K562 (cell line): ENCODE measurements around the gene GPRIN2. TPM values are rescaled to one million over a fixed set of nuclear protein-coding genes. Genes with fewer than 3 reads are reported as not detected.

Source experiments
- ATAC-seq: fragments of 200-7000 bp; cut with Tn5 transposase; 3 replicates; pipeline ENCODE4 v1.9.1; 2020; ENCODE audit warnings: moderate library complexity
- BruUV-seq: library from RNA; stranded (reverse); fragments of 400-500 nt; replicated peaks from 2 replicates; lab custom pipeline; 2021; lab: Mats Ljungman, UMichigan
- CTCF ChIA-PET: fragments of 300-600 bp; formaldehyde crosslinking; extraction: SDS; loops from one replicate; lab custom pipeline; 2021; ENCODE audit warnings: low intra/inter-chr PET ratio; lab: Yijun Ruan, JAX
- POLR2A ChIA-PET: fragments of 300-600, 350-650 bp; sonication (Branson Sonifier 250); formaldehyde crosslinking; extraction: SDS; loops from one replicate; lab custom pipeline; 2021; ENCODE audit warnings: antibody characterized with exemption, inconsistent platforms; lab: Yijun Ruan, JAX
- DNase-seq, 4 experiments: peaks; one replicate each; pipeline versions ENCODE4 v3.0.0 to v3.0.0-alpha.2; 2011 to 2018; ENCODE audit warnings: low spot score in 3 of 4, mixed read lengths in 3 of 4; ENCODE audit errors: extremely low read depth in 1 of 4
- FAIRE-seq: peaks from 2 replicates; lab custom pipeline; 2011; peaks lifted over from hg19 to GRCh38; lab: Jason Lieb, UNC
- H2AFZ ChIP-seq: 2 replicates; pipeline ENCODE4 v1.6.0; 2011; ENCODE audit warnings: low read depth, low read length, control low read depth, inconsistent platforms
- H3K27ac ChIP-seq: fragments of 200-600 bp; 3 replicates; pipeline ENCODE4 v1.8.0; 2011; ENCODE audit warnings: low read depth, mild to moderate bottlenecking, control low read depth, inconsistent platforms, low read length, moderate library complexity, mixed read lengths; ENCODE audit errors: extremely low read depth
- H3K27me3 ChIP-seq, 2 experiments: fragments of 300-600 bp in 1 of 2; 2 replicates in 1 of 2; 3 replicates in 1 of 2; pipeline versions ENCODE4 v1.6.0 to v1.8.0; 2011; ENCODE audit warnings: inconsistent platforms in 2 of 2, low read length in 2 of 2, mild to moderate bottlenecking in 1 of 2, mixed read lengths in 1 of 2, moderate library complexity in 1 of 2; ENCODE audit not compliant: control insufficient read depth in 2 of 2, insufficient read depth in 2 of 2
- H3K36me3 ChIP-seq: fragments of 300-600 bp; 3 replicates; pipeline ENCODE4 v1.8.0; 2011; ENCODE audit warnings: mild to moderate bottlenecking, low read length, inconsistent platforms; ENCODE audit not compliant: control insufficient read depth, insufficient read depth
- H3K4me1 ChIP-seq, 2 experiments: fragments of 200-600 bp in 1 of 2; replicated peaks in 1 of 2; 2 replicates in 1 of 2; 3 replicates in 1 of 2; pipeline versions ENCODE4 v1.5.1 to v1.8.0; 2011; ENCODE audit warnings: inconsistent platforms in 2 of 2, low read length in 2 of 2, mild to moderate bottlenecking in 1 of 2, mixed read lengths in 1 of 2, moderate library complexity in 1 of 2; ENCODE audit not compliant: control insufficient read depth in 2 of 2, insufficient read depth in 2 of 2
- H3K4me2 ChIP-seq: 2 replicates; pipeline ENCODE4 v1.6.1; 2011; ENCODE audit warnings: low read length, control low read depth, inconsistent platforms, mixed read lengths; ENCODE audit not compliant: insufficient read depth
- H3K4me3 ChIP-seq: fragments of 200-600 bp; sonication (generic), shearing (Covaris generic); 2 replicates; pipeline ENCODE4 v1.5.1; 2016; ENCODE audit warnings: control low read depth, inconsistent platforms
- H3K79me2 ChIP-seq: fragments of 200-600 bp; 3 replicates; pipeline ENCODE4 v1.8.0; 2011; ENCODE audit warnings: low read length, inconsistent platforms; ENCODE audit not compliant: control insufficient read depth, insufficient read depth
- H3K9ac ChIP-seq, 2 experiments: 2 replicates each; pipeline versions ENCODE4 v1.6.0 to v1.6.1; 2011; ENCODE audit warnings: low read depth in 2 of 2, low read length in 2 of 2, control low read depth in 1 of 2, inconsistent platforms in 1 of 2, mild to moderate bottlenecking in 1 of 2, mixed read lengths in 1 of 2; ENCODE audit not compliant: insufficient read depth in 1 of 2
- H3K9me1 ChIP-seq: one replicate; pipeline ENCODE4 v1.6.0; 2011; ENCODE audit warnings: inconsistent platforms, mild to moderate bottlenecking, low read length, moderate library complexity; ENCODE audit not compliant: control insufficient read depth, insufficient read depth
- H3K9me3 ChIP-seq: replicated peaks from 2 replicates; pipeline ENCODE4 v1.5.1; 2011; ENCODE audit warnings: low read depth, low read length, inconsistent platforms; ENCODE audit not compliant: control insufficient read depth, insufficient read depth
- H4K20me1 ChIP-seq: replicated peaks from 2 replicates; pipeline ENCODE4 v1.6.1; 2011; ENCODE audit warnings: low read length, inconsistent platforms, mixed read lengths; ENCODE audit not compliant: control insufficient read depth, insufficient read depth
- BRCA1 ChIP-seq, 2 experiments: fragments of 450-650 bp in 1 of 2; sonication (generic) in 1 of 2; formaldehyde crosslinking in 1 of 2; IDR thresholded peaks; 2 replicates each; pipeline versions ENCODE4 v1.5.0 to v1.6.1; 2017 to 2020; ENCODE audit warnings: mild to moderate bottlenecking in 1 of 2, missing genetic modification reagents in 1 of 2
- KDM5B ChIP-seq: fragments of 200-600 bp; sonication (generic); IDR thresholded peaks from 2 replicates; pipeline ENCODE4 v1.6.1; 2012; ENCODE audit warnings: low read depth, mild to moderate bottlenecking, moderate library complexity, low read length, control low read depth, inconsistent platforms; ENCODE audit not compliant: insufficient replicate concordance
- NFE2 ChIP-seq: IDR thresholded peaks from 2 replicates; pipeline ENCODE4 v1.6.1; 2014; ENCODE audit warnings: antibody characterized with exemption, low read depth
- PHF20 ChIP-seq: fragments of 450-650 bp; IDR thresholded peaks from 2 replicates; pipeline ENCODE4 v1.6.1; 2018; ENCODE audit not compliant: partially characterized antibody
- SMAD3 ChIP-seq: fragments of 450-650 bp; formaldehyde crosslinking; conservative IDR thresholded peaks from 2 replicates; pipeline ENCODE4 v1.4.0; 2020; ENCODE audit warnings: mild to moderate bottlenecking
- SREBF1 ChIP-seq: fragments of 150-350 bp; IDR thresholded peaks from 2 replicates; pipeline ENCODE4 v1.6.1; 2014; ENCODE audit warnings: antibody characterized with exemption, low read depth, low read length, borderline replicate concordance
- TARDBP ChIP-seq: fragments of 450-650 bp; IDR thresholded peaks from 2 replicates; pipeline ENCODE4 v1.6.1; 2016
- ZNF134 ChIP-seq: fragments of 250-450 bp; sonication (Bioruptor Pico); conservative IDR thresholded peaks from 2 replicates; pipeline ENCODE4 v1.4.0; 2020
- ZNF780A ChIP-seq: fragments of 250-450 bp; sonication (Bioruptor Pico); IDR thresholded peaks from 2 replicates; pipeline ENCODE4 v1.5.0; 2021; ENCODE audit warnings: mild to moderate bottlenecking
- WGBS: fragments of 100-300 bp; shearing (Covaris generic); methylation state at CpG from one replicate; pipeline ENCODE4 v1.1.6; 2016; ENCODE audit warnings: low coverage, mixed read lengths; ENCODE audit not compliant: insufficient coverage; ENCODE audit errors: missing lambda C conversion rate; 5-methylcytosine and 5-hydroxymethylcytosine counted together
- in situ Hi-C: fragments of 300-500 bp; cut with MboI; formaldehyde crosslinking; loops from 4 replicates; pipeline ENCODE4 v1.15.0; 2018; ENCODE audit warnings: inconsistent platforms, mixed read lengths
- intact Hi-C: fragments of 100-400 bp; cut with micrococcal nuclease; formaldehyde crosslinking; loops from 2 replicates; pipeline ENCODE4 v1.14.2; 2022
- polyA plus RNA-seq, 8 experiments: library from polyadenylated mRNA; depleted of rRNA in 4 of 8; stranded (reverse) in 5 of 8; unstranded in 3 of 8; fragments of >200 nt; fragmentation: Nextera tagmentation in 2 of 8; fragmentation: Illumina TruSeq in 1 of 8; extraction: Ambion mirVana in 2 of 8; extraction: Trizol in 1 of 8; gene quantifications; 2 replicates each; pipeline versions ENCODE4 v1.2.1 to v1.2.3, GENCODE V29; 2011 to 2014; ENCODE audit warnings: inconsistent platforms in 1 of 8, missing spikeins in 1 of 8
- total RNA-seq, 7 experiments: library from RNA; depleted of rRNA in 6 of 7; stranded (reverse); fragments of >200 nt in 6 of 7; fragmentation: Illumina TruSeq in 2 of 7; extraction: Trizol in 2 of 7; gene quantifications; 2 replicates each; pipeline versions ENCODE4 v1.2.1 to v1.2.3, GENCODE V29; 2011 to 2021; ENCODE audit warnings: low replicate concordance in 1 of 7
- TF ChIP-seq, protein P1 (sequence below): fragments of 450-650 bp; formaldehyde crosslinking; conservative IDR thresholded peaks from 2 replicates; pipeline ENCODE4 v1.4.0; 2022; ENCODE audit warnings: mild to moderate bottlenecking, missing genetic modification characterization
- TF ChIP-seq, protein P2 (sequence below): fragments of 450-650 bp; formaldehyde crosslinking; IDR thresholded peaks from 2 replicates; pipeline ENCODE4 v1.4.0; 2022; ENCODE audit warnings: missing genetic modification characterization
- TF ChIP-seq, protein P3 (sequence below): fragments of 250-450 bp; sonication (Bioruptor Pico); IDR thresholded peaks from 2 replicates; pipeline ENCODE4 v1.5.0; 2020; ENCODE audit warnings: mild to moderate bottlenecking, borderline replicate concordance
- TF ChIP-seq, protein P4 (sequence below): sonication (generic); formaldehyde crosslinking; IDR thresholded peaks from 2 replicates; pipeline ENCODE4 v1.8.0; 2022; ENCODE audit warnings: mild to moderate bottlenecking, low read depth, missing genetic modification reagents

Gene GPRIN2
- total and polyA plus RNA-seq, 9 of the 15 experiments (the other 6 are each of a cell fraction or from before 2014, with no cell fraction given): not detected

DNA sequence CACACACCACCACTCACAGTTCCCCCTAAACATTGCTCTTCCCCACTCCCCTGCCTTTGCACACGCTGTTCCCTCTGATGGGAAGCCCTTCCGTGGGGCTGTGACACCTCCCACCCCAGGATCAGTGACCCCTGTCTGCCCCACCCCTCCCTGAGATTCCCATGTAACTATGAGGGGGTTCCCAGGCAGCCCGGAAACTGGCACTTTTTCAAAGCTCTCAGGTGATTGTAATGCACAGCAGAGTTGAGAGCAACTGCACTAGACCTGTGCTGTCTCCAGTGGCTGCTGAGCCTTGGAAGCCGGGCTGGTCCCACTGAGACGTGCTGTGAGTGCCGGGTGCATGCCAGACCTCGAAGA lies 29.8 kb downstream of the GPRIN2 start (continued):
- TF ChIP-seq, protein P1, sequence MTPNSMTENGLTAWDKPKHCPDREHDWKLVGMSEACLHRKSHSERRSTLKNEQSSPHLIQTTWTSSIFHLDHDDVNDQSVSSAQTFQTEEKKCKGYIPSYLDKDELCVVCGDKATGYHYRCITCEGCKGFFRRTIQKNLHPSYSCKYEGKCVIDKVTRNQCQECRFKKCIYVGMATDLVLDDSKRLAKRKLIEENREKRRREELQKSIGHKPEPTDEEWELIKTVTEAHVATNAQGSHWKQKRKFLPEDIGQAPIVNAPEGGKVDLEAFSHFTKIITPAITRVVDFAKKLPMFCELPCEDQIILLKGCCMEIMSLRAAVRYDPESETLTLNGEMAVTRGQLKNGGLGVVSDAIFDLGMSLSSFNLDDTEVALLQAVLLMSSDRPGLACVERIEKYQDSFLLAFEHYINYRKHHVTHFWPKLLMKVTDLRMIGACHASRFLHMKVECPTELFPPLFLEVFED (CRISPR knock-in tag): 0 out of 2 replicates have a peak, but pooled peaks have one; percentile 61
- TF ChIP-seq, protein P2, sequence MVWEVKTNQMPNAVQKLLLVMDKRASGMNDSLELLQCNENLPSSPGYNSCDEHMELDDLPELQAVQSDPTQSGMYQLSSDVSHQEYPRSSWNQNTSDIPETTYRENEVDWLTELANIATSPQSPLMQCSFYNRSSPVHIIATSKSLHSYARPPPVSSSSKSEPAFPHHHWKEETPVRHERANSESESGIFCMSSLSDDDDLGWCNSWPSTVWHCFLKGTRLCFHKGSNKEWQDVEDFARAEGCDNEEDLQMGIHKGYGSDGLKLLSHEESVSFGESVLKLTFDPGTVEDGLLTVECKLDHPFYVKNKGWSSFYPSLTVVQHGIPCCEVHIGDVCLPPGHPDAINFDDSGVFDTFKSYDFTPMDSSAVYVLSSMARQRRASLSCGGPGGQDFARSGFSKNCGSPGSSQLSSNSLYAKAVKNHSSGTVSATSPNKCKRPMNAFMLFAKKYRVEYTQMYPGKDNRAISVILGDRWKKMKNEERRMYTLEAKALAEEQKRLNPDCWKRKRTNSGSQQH: peak; percentile 85
- no peak for TF ChIP-seq BRCA1 (IDR thresholded peaks at IDR 0.05)
- TF ChIP-seq BRCA1 (CRISPR knock-in tag; IDR thresholded peaks at IDR 0.05): no peak
- TF ChIP-seq, all 486 proteins: peak for 7

DNA sequence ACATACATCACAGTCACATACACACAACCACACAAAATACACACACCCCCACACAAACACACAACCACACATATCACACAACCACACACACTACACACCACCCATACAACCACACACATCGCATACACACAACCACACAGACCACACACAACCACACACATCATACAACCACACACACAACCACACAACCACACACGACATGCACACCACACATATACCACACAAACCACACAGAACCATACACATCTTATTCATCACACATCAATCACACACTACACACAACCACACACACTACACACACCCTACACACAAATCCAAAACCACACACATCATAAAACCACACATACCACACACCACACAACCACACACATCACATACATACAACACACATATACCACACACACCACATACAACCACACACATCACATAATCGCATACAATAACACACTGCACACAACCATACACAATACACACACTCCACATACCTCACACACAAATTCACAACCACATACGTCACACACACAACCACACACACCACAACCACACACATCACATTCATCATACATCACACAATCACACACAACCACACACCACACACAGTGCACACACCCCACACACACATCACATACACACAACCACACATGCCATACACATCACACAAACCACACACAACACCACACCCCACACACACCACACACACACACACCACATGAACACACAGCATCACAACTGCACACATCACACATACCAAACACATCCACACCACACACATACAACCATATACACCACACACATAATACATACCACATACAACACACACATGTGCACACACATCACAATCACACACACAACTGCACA lies 30.4 kb downstream of the GPRIN2 start:
- Histone ChIP-seq H3K36me3 (no peaks in the 10 kb centered on the region), H3K9me1 (no peaks in the 10 kb centered on the region), H3K4me2 (no peak overlapping the region), H3K4me1 (peaks cover 12 to 15% of the 10 kb centered on the region in 2 experiments; a peak in 4 of 5 replicates), H3K27ac (no peak overlapping the region; the same call in 2 of the 3 replicates), H3K79me2 (no peaks in the 10 kb centered on the region), H3K9ac (no peak overlapping the region), H4K20me1 (no peaks in the 10 kb centered on the region; the same call in 1 of the 2 replicates), H3K27me3 (peaks cover 21 to 49% of the 10 kb centered on the region in 2 experiments; a peak in 4 of 5 replicates), H2AFZ (no peak overlapping the region), H3K9me3 (0 out of 2 replicates have a peak, but pooled peaks cover 6% of the 10 kb centered on the region), H3K4me3 (no peak overlapping the region)
- no TSS peak for BruUV-seq
- in situ Hi-C loops (no loop called here), intact Hi-C loops (no loop called here)
- CTCF ChIA-PET: no interaction called here
- POLR2A ChIA-PET: no interaction called here
- FAIRE-seq (no peak), DNase-seq (no peak), ATAC-seq (no peak)
- 23% methylated on average over 4 of the region's 4 CpGs for WGBS
- TF ChIP-seq KDM5B (no peak), PHF20 (peak; percentile 87), SMAD3 (no peak), ZNF134 (no peak), ZNF780A (CRISPR knock-in tag) (no peak), NFE2 (no peak), SREBF1 (no peak), TARDBP (no peak)
- TF ChIP-seq, protein P3, sequence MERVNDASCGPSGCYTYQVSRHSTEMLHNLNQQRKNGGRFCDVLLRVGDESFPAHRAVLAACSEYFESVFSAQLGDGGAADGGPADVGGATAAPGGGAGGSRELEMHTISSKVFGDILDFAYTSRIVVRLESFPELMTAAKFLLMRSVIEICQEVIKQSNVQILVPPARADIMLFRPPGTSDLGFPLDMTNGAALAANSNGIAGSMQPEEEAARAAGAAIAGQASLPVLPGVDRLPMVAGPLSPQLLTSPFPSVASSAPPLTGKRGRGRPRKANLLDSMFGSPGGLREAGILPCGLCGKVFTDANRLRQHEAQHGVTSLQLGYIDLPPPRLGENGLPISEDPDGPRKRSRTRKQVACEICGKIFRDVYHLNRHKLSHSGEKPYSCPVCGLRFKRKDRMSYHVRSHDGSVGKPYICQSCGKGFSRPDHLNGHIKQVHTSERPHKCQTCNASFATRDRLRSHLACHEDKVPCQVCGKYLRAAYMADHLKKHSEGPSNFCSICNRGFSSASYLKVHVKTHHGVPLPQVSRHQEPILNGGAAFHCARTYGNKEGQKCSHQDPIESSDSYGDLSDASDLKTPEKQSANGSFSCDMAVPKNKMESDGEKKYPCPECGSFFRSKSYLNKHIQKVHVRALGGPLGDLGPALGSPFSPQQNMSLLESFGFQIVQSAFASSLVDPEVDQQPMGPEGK (CRISPR knock-in tag): no peak
- TF ChIP-seq, protein P4, sequence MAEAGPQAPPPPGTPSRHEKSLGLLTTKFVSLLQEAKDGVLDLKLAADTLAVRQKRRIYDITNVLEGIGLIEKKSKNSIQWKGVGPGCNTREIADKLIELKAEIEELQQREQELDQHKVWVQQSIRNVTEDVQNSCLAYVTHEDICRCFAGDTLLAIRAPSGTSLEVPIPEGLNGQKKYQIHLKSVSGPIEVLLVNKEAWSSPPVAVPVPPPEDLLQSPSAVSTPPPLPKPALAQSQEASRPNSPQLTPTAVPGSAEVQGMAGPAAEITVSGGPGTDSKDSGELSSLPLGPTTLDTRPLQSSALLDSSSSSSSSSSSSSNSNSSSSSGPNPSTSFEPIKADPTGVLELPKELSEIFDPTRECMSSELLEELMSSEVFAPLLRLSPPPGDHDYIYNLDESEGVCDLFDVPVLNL (CRISPR knock-in tag): peak; percentile 20; the same call in 1 of the 2 replicates
